NCI-H2171 (cell line): ENCODE results near the gene PYGO2.
A peak's percentile ranks its signal among the peaks of the same experiment; 100 is the strongest.
"Not testable (repeated sequence)": the region's sequence is repeated elsewhere in the genome, so short reads cannot be mapped to it uniquely, and the experiment has no call there.

Experiments used
- DNase-seq: peaks from one replicate; lab custom pipeline; 2025; lab: John Stamatoyannopoulos, UW

PYGO2 gene

GRCh38 chr1:154978360-154978759 is 16.8 kb upstream of the PYGO2 start:
- DNase-seq: no peak

GRCh38 chr1:154977762-154978161 is 16.2 kb upstream of the PYGO2 start:
- DNase-seq: not testable (repeated sequence)

GRCh38 chr1:154975409-154976059 is 14.0 kb upstream of the PYGO2 start:
- no peak for DNase-seq

- peak; percentile 90 for DNase-seq
These were observed 13.3 kb upstream of the PYGO2 start for GRCh38 chr1:154974808-154975408.

GRCh38 chr1:154974102-154974807 is 12.7 kb upstream of the PYGO2 start, which contains the start of gene CKS1B:
CKS1B (plus strand) TSS chr1:154974681; CDS start chr1:154974746, 65 bp downstream.
- peak; percentile 98 for DNase-seq

GRCh38 chr1:154973344-154974101 is 11.9 kb upstream of the PYGO2 start:
- DNase-seq: peak; percentile 66

- no peak for DNase-seq
These were observed 11.1 kb upstream of the PYGO2 start for GRCh38 chr1:154972517-154973343.

GRCh38 chr1:154972213-154972516 is 10.6 kb upstream of the PYGO2 start:
- DNase-seq: no peak

GRCh38 chr1:154971341-154971998 is 9.9 kb upstream of the PYGO2 start:
- DNase-seq: no peak

- DNase-seq: no peak
These were observed 9.2 kb upstream of the PYGO2 start, which contains the start of gene SHC1 for GRCh38 chr1:154970631-154971340. SHC1 (minus strand) TSS chr1:154970747; CDS start chr1:154970526, 221 bp downstream.

GRCh38 chr1:154969860-154970452 is 8.4 kb upstream of the PYGO2 start:
- DNase-seq: no peak

GRCh38 chr1:154969246-154969645 is 7.7 kb upstream of the PYGO2 start:
- DNase-seq: no peak

- no peak for DNase-seq
These were observed 7.1 kb upstream of the PYGO2 start for GRCh38 chr1:154968731-154969130.

- no peak for DNase-seq
These were observed 5.9 kb upstream of the PYGO2 start for GRCh38 chr1:154967331-154967950.

GRCh38 chr1:154966111-154966510 is 4.5 kb upstream of the PYGO2 start:
- no peak for DNase-seq

GRCh38 chr1:154964359-154964758 is 2.8 kb upstream of the PYGO2 start:
- DNase-seq: no peak

- DNase-seq: no peak
These were observed 2.1 kb upstream of the PYGO2 start for GRCh38 chr1:154963643-154964042.

GRCh38 chr1:154962795-154963330 is 1.3 kb upstream of the PYGO2 start:
- no peak for DNase-seq

- no peak for DNase-seq
These were observed 671 bp upstream of the PYGO2 start for GRCh38 chr1:154962156-154962749.
